Measurements from ENCODE around the gene MCEMP1.

DNA sequence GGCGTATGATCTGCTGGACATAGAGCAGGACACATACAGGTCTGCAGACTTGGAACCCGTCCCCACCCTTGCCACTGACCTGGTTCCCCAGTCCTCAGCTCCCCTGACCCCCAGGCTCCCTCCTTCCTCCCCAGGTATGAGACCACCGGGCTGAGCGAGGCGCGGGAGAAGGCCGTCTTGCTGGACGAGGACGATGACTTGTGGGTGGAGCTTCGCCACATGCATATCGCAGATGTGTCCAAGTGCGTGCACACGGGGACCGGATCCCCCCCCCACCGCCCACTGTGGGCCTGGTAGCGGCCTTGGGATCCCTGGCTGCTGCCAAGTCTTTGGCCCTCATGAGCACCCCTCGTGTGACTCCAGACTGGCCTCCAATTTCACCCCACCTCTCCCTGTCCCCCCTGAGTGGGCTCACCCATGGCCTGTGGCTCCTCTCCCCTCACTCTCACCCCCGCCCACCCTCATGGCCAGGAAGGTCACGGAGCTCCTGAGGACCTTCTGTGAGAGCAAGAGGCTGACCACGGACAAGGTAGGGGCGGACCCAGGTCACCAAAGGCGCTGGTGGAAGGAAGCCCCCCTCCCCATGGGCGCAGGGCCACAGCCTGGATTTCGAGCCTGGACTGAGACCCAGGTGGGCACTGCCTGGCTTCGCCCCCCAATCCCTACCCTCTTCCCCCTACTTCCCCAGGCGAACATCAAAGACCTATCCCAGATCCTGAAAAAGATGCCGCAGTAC is 34.4 kb upstream of the MCEMP1 start:
- TF ChIP-seq POLR2A (IDR thresholded peaks at IDR 0.05; ENCODE audit: low read length) (no peak), GATA1 (IDR thresholded peaks at IDR 0.05; ENCODE audit: low read depth, low read length) (no peak)

Data from erythroblast (primary cell).